ENCODE data around the gene ARV1. TPM values are rescaled to one million over a fixed set of nuclear protein-coding genes. Genes with fewer than 3 reads are reported as not detected.

The ARV1 gene
- total RNA-seq, 2 experiments from 2014 or later: 12.7 to 13.8 TPM

DNA sequence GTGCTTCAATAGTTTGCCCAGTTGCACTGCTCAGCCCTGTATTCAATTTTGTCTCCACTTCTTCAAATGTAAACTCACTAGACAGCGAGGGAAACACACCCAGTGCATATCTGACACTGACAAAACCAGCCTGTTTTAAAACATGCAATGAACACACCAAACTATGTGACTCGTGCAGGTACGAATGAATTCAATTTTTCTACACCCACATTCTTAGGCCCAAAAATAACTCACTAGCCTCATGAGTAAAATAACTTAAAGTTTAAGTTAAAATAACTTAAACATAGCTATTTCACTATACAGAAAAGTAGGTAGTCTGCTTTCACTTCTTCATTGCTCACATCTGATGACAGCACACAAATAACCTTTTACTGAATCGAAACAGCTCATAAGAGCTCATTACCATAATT lies 21.3 kb upstream of the ARV1 start:
- Mint-ChIP-seq H3K4me1 (ENCODE audit: low read depth) (peaks cover 24% of the 10 kb centered on the region), H3K36me3 (peaks cover 35% of the 10 kb centered on the region), H3K27ac (no peak overlapping the region), H3K27me3 (no peaks in the 10 kb centered on the region), H3K4me3 (no peak overlapping the region), H3K9me3 (no peaks in the 10 kb centered on the region)
- intact Hi-C loops (cut with micrococcal nuclease): loop anchor here (2.0 kb wide), 1 partner anchor 15 kb away; no protein-coding TSS in a partner anchor
- CTCF ChIA-PET: interaction anchor here (1.1 to 1.2 kb wide), 2 partner anchors 16 to 41 kb away, joined by 3 read pairs; no protein-coding TSS in a partner anchor
- POLR2A ChIA-PET: no interaction called here
- no peak for DNase-seq

DNA sequence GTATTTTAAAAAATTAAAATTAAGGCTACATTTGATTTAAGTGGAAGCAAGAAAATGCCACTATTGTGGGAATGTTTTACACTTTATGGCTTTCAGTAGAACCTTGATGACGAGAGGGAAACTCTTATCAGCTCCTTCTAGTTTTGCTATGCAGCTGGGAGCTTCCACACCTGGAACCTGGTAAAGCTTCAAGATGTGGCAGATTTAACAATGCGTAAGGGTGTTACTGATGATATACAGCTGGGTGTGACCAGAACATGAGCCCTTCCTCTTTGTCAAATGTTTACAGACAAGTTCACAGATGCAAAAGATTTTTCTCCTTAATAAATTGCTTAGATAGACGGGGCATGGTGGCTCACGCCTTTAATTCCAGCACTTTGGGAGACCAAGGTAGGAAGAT lies 20.5 kb upstream of the ARV1 start:
- POLR2A ChIA-PET: no interaction called here
- Mint-ChIP-seq H3K9me3 (no peaks in the 10 kb centered on the region), H3K4me1 (ENCODE audit: low read depth) (peaks cover 27% of the 10 kb centered on the region), H3K27me3 (no peaks in the 10 kb centered on the region), H3K36me3 (peaks cover 35% of the 10 kb centered on the region), H3K27ac (no peak overlapping the region), H3K4me3 (no peak overlapping the region)
- intact Hi-C loops (cut with micrococcal nuclease): no loop called here
- DNase-seq: no peak
- CTCF ChIA-PET: interaction anchor here (1.1 to 1.2 kb wide), 2 partner anchors 16 to 42 kb away, joined by 3 read pairs; no protein-coding TSS in a partner anchor

DNA sequence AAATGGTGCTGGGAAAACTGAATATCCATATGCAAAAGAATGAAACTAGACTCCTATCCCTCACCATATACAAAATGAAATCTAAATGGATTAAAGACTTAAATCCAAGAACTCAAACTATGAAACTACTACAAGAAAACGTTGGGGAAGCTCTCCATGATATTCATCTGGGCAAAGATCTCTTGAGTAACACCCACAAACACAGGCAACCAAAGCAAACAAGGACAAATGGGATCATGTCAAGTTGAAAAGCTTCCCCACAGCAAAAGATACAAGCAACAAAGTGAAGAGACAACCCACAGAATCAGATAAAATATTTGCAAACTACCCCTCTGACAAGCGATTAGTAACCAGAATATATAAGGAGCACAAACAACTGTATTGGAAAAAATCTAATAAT lies 14.0 kb upstream of the ARV1 start:
- CTCF ChIA-PET: interaction anchor here (1.1 kb wide), 1 partner anchor 26 kb away, joined by 4 read pairs; no protein-coding TSS in a partner anchor
- Mint-ChIP-seq H3K4me1 (ENCODE audit: low read depth) (peaks cover 25% of the 10 kb centered on the region), H3K9me3 (no peaks in the 10 kb centered on the region), H3K4me3 (no peak overlapping the region), H3K27me3 (no peaks in the 10 kb centered on the region), H3K27ac (no peak overlapping the region), H3K36me3 (peaks cover 3% of the 10 kb centered on the region)
- POLR2A ChIA-PET: no interaction called here
- DNase-seq: no peak
- intact Hi-C loops (cut with micrococcal nuclease): no loop called here

DNA sequence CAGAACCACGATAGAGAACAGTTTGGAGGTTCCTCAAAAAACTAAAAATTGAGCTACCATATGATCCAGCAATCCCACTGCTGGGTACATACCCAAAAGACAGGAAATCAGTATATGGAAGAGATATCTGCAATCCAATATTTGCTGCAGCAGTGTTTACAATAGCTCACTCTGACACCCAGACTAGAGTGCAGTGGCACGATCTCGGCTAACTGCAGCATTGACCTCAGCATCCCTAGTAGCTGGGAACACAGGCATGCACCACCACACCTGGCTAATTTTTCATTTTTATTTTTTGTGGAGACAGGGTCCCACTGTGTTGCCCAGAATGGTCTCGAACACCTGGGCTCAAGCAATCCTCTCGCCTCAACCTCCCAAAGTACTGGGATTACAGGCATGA lies 13.4 kb upstream of the ARV1 start:
- Mint-ChIP-seq H3K4me3 (no peak overlapping the region), H3K27ac (no peak overlapping the region)

DNA sequence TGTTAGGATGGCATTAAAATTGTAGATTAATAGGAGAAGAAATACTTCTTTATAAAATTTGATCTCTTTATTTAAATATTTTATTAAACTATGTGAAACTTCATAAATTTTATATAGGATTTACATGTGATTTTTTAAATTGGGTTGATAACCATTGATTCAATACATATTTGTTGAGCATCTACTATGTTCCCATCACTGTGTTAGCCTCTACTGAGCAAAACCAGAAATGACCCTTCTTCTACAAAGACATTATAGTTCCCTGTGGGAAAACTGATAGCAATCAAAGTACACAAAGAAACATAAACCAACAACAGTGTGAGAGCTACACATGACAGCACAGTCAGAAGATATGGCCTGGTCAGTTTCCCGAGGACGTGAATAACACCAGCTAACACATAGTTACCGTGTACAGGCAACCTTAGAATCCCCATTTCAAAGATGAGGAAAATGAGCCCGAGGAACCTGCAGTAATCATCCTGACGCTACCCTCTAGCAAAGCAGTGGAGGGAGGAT lies 12.5 kb upstream of the ARV1 start:
- Mint-ChIP-seq H3K4me1 (ENCODE audit: low read depth) (peaks cover 27% of the 10 kb centered on the region), H3K27ac (no peak overlapping the region), H3K36me3 (peaks cover 4% of the 10 kb centered on the region)

More for the DNA sequence above, 13.4 kb upstream of the ARV1 start:
- POLR2A ChIA-PET: no interaction called here
- Mint-ChIP-seq H3K36me3 (peaks cover 6% of the 10 kb centered on the region), H3K4me1 (ENCODE audit: low read depth) (peaks cover 31% of the 10 kb centered on the region), H3K27me3 (no peaks in the 10 kb centered on the region), H3K9me3 (no peaks in the 10 kb centered on the region)
- CTCF ChIA-PET: interaction anchor here (1.1 kb wide), 1 partner anchor 26 kb away, joined by 4 read pairs; no protein-coding TSS in a partner anchor
- intact Hi-C loops (cut with micrococcal nuclease): no loop called here
- DNase-seq: no peak

DNA sequence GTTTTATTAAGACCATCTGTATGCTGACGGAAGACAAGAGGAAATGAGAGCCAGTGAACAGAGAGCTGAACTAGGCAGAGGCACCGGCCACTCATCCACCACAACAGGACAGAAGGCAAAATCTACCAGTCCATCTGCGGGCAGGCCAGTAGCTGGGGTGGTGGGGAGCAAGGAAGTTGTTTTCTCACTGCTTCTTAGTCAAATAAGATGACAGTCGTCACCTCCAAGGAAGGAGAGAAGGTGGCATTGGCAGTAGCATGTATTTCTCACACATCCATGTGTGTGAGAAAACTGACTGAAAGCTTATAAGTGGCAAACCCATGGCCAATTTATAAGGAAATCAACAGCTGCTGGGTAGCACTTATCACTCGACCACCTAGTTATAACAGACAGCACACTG lies 8.5 kb upstream of the ARV1 start:
- no peak overlapping the region for H3K27ac Mint-ChIP-seq
- H3K36me3 Mint-ChIP-seq: peaks cover 4% of the 10 kb centered on the region
- H3K27me3 Mint-ChIP-seq: no peaks in the 10 kb centered on the region
- ChIA-PET POLR2A (no interaction called here), CTCF (no interaction called here)
- no peaks in the 10 kb centered on the region for H3K9me3 Mint-ChIP-seq
- intact Hi-C loops (cut with micrococcal nuclease): loop anchor here (10.0 kb wide), 1 partner anchor 654 kb away; the partner anchor contains the start of gene DISC1
- no peak overlapping the region for H3K4me3 Mint-ChIP-seq
- no peak for DNase-seq
- H3K4me1 Mint-ChIP-seq (ENCODE audit: low read depth): peaks cover 40% of the 10 kb centered on the region

More for the DNA sequence above, 12.5 kb upstream of the ARV1 start:
- POLR2A ChIA-PET: no interaction called here
- Mint-ChIP-seq H3K4me3 (no peak overlapping the region), H3K9me3 (no peaks in the 10 kb centered on the region), H3K27me3 (no peaks in the 10 kb centered on the region)
- intact Hi-C loops (cut with micrococcal nuclease): no loop called here
- CTCF ChIA-PET: no interaction called here
- no peak for DNase-seq

DNA sequence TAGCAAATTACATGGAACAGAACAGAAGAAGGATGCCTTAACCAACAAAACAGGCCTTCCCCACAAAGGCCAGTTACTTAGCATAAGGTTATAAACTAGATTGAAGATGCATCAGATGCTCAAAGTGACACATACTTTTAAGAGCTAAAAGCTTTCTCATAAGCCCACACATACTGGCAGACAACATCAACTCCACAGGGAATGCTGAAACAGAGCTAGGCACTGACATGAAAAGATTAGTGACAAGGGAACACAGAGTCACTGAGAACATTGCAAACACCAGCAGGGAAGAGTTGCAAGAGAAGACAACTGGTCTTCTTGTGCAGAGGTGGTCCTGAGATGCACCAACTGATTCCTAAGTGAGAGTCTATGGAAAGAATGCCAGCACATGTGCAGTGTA lies 7.1 kb upstream of the ARV1 start:
- peaks cover 52% of the 10 kb centered on the region for H3K4me1 Mint-ChIP-seq (ENCODE audit: low read depth)
- CTCF ChIA-PET: interaction anchor here (2.2 kb wide), 1 partner anchor 55 kb away, joined by 6 read pairs; no protein-coding TSS in a partner anchor
- H3K9me3 Mint-ChIP-seq: no peaks in the 10 kb centered on the region

DNA sequence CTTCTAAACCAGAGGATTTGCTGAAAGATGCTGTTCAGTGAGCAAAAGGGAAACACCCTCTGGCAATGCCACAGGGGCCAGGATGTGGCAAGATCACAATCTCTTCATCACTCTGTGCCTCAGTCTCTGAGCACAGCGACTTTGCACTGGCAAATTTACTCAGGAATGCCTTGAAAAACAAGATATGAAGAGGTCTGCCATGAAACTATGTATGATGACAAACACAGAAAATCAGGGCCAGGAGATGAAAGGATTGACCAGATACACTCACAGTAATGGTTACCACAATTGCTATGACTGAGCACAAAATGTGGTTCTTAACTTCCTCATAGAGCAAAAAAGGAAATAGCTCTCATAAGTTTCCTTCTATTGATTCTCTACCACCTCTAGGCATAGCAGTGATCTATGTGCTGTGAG lies 6.0 kb upstream of the ARV1 start:
- Mint-ChIP-seq H3K27me3 (no peaks in the 10 kb centered on the region), H3K4me1 (ENCODE audit: low read depth) (peaks cover 60% of the 10 kb centered on the region), H3K9me3 (no peaks in the 10 kb centered on the region), H3K4me3 (peak overlapping the region; percentile 28), H3K27ac (peak overlapping the region; percentile 75), H3K36me3 (peaks cover 17% of the 10 kb centered on the region)
- CTCF ChIA-PET: interaction anchor here (1.0 to 2.2 kb wide), 5 partner anchors 53 to 238 kb away, joined by 3 to 6 read pairs (median 5); no protein-coding TSS in a partner anchor
- intact Hi-C loops (cut with micrococcal nuclease): loop anchor here (2.0 to 10.0 kb wide), 2 partner anchors 16 to 652 kb away; partner anchors contain the start of gene DISC1
- POLR2A ChIA-PET: interaction anchor here (0.6 to 0.8 kb wide), 2 partner anchors 81 to 365 kb away, joined by 3 read pairs; partner anchors contain the start of genes EXOC8 and SPRTN
- peak; percentile 84 for DNase-seq

More for the DNA sequence above, 7.1 kb upstream of the ARV1 start:
- no peaks in the 10 kb centered on the region for H3K27me3 Mint-ChIP-seq
- DNase-seq: no peak
- intact Hi-C loops (cut with micrococcal nuclease): loop anchor here (2.0 to 10.0 kb wide), 2 partner anchors 15 to 653 kb away; partner anchors contain the start of gene DISC1
- peaks cover 13% of the 10 kb centered on the region for H3K36me3 Mint-ChIP-seq
- POLR2A ChIA-PET: no interaction called here
- H3K4me3 Mint-ChIP-seq: no peak overlapping the region
- no peak overlapping the region for H3K27ac Mint-ChIP-seq

DNA sequence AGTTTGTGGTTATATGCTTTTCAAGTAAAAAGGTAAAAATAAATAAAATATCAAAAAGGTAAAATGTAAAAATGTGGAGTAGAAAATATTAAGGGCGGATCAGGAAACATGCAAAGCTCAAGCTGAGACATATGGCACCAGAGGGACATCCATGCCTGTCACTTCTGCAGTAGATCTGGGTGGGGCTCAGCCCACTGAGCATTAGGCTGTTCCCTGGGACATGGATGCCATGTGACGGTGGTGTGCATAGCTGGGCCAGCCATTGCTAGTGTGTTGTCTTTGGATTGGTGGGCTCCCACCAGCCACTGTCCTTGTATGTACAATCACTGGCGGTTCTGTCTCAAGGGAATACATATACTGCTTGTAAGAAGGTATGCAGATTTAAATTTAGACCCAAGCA lies 3.3 kb upstream of the ARV1 start:
- peaks cover 18% of the 10 kb centered on the region for H3K36me3 Mint-ChIP-seq
- ChIA-PET POLR2A (no interaction called here), CTCF (no interaction called here)
- no peak overlapping the region for H3K27ac Mint-ChIP-seq
- H3K27me3 Mint-ChIP-seq: no peaks in the 10 kb centered on the region
- H3K9me3 Mint-ChIP-seq: no peaks in the 10 kb centered on the region
- peaks cover 53% of the 10 kb centered on the region for H3K4me1 Mint-ChIP-seq (ENCODE audit: low read depth)
- H3K4me3 Mint-ChIP-seq: no peak overlapping the region
- intact Hi-C loops (cut with micrococcal nuclease): loop anchor here (5.0 to 10.0 kb wide), 4 partner anchors 108 to 908 kb away; partner anchors contain the start of genes C1orf198, DISC1, EGLN1 and GALNT2
- no peak for DNase-seq

DNA sequence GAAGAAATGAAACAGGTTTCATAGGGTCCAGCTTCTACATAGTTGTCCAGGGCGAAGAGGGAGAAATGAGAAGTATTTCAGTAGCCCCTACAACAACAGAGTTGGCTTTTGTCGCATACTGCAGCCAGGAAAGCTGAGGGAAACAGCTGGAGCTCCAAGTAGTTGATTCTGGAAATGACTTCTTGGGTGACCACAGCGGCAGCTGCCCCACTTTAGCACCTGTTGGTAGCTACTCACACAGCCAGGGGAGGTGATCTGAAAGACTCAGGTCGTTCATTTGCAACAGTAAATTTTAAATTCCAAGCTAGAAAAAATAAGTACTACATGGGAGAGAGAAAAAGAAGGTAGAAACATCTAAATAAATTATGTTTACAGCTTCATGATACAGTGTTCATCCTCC lies 2.5 kb upstream of the ARV1 start:
- ChIA-PET POLR2A (interaction anchor here (1.9 kb wide), 1 partner anchor 64 kb away, joined by 5 read pairs; the partner anchor contains the start of gene FAM89A), CTCF (interaction anchor here (1.8 kb wide), 1 partner anchor 57 kb away, joined by 8 read pairs; no protein-coding TSS in a partner anchor)
- Mint-ChIP-seq H3K9me3 (no peaks in the 10 kb centered on the region), H3K27me3 (no peaks in the 10 kb centered on the region), H3K4me1 (ENCODE audit: low read depth) (peaks cover 52% of the 10 kb centered on the region), H3K36me3 (peaks cover 18% of the 10 kb centered on the region), H3K4me3 (peak overlapping the region; percentile 48), H3K27ac (no peak overlapping the region)
- intact Hi-C loops (cut with micrococcal nuclease): loop anchor here (5.0 to 10.0 kb wide), 4 partner anchors 109 to 909 kb away; partner anchors contain the start of genes C1orf198, DISC1, EGLN1 and GALNT2
- DNase-seq: no peak

DNA sequence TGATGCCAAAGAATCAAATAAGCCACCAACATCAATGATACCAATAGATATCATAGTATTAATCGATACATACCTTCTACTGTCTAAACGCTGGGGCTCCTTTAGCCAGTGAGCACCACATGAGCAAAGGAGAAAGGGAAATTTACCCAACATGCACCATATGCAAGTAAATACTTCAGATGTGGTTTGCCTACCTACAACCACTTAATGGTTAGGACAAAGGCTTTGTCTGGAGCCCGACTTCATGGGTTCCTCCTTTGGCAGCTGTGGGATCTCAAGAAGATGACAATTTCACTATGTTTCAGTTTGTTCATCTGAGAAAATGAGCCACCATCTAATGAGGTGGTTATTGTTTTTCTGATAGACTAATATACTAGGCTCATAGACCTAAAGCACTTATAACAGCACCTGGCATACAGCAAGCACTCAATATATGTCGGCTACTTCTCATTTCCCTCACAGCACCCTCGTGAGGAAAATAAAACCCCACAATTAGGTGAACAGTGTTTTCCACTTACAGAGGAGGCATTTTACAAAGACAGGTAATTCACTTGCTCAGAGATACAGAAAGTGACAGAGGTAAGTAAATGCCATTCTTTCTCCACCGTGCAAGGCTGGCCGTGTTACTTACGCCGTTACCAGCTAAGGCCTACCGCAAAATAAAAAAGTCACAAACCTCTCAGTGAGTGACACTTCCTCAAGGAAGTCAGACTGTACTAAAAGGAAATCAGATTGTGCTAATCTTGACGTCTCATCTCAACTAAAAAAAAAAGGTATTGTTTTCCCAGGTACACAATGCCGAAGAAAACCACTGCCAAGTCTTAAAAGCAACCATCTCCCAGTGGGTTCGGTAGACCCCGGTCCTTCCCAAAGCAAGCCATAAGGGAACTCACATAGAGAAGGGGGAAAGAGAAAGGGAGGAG lies 1.8 kb upstream of the ARV1 start:
- Mint-ChIP-seq H3K4me1 (ENCODE audit: low read depth) (peaks cover 45% of the 10 kb centered on the region), H3K9me3 (no peaks in the 10 kb centered on the region), H3K36me3 (peaks cover 18% of the 10 kb centered on the region), H3K4me3 (peak overlapping the region; percentile 91), H3K27ac (peak overlapping the region; percentile 90), H3K27me3 (no peaks in the 10 kb centered on the region)
- DNase-seq: peak; percentile 51
- ChIA-PET CTCF (interaction anchor here (1.8 kb wide), 1 partner anchor 58 kb away, joined by 8 read pairs; no protein-coding TSS in a partner anchor), POLR2A (interaction anchor here (1.0 to 1.9 kb wide), 2 partner anchors 17 to 63 kb away, joined by 3 to 5 read pairs; partner anchors contain the start of gene FAM89A)
- intact Hi-C loops (cut with micrococcal nuclease): loop anchor here (5.0 to 10.0 kb wide), 4 partner anchors 110 to 910 kb away; partner anchors contain the start of genes C1orf198, DISC1, EGLN1 and GALNT2

All from activated CD4-positive, alpha-beta memory T cell treated with anti-CD3 and anti-CD28 coated beads for 36 hours (primary cell).